Activated T-cell treated with anti-CD3 and anti-CD28 coated beads, Interleukin-2, amount 50 U/mL, for 48 hours (primary cell): ENCODE data around the gene COMMD8.

Experiments used
- DNase-seq, 2 experiments: peaks; one replicate each; pipeline ENCODE4 v3.0.0-alpha.2; 2020

COMMD8 gene

DNA sequence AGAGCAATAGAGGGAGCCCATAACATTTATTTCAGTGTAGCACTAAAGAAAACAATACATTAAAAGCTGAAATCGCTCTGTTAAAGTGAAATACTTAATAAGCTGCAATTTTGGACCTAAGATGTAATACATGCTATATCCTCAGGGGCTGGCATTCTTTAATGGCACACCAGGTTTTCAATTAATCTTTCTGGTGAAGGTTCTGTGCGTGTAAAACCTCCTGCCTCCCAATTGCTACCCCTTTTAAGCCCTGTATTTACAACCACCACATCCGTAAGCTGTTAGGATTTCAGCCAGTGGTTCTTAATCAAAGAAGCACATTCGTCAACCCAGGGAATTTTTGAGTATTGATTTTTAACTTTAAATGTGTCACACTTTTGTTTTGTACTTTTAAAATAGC lies 7.6 kb upstream of the COMMD8 start:
- no peak for DNase-seq

DNA sequence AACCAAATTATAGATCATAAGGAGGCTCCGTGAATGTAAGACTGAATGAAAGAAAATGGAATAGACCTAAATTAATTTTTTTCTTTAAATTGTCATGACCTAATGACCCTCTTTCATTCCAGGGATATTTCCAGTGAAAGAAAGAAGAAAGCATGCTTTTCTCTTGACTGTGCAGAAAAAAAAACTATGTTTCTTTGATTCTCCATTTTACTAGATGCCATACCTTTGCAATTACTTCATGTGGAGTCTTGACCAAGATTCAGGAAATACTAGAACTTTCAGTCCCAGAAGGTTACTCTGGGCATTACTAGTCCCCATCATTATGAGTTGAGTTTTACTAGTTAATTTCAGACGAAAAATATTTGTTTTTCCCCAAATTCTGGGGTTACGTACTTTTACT lies 6.4 kb upstream of the COMMD8 start:
- no peak for DNase-seq

DNA sequence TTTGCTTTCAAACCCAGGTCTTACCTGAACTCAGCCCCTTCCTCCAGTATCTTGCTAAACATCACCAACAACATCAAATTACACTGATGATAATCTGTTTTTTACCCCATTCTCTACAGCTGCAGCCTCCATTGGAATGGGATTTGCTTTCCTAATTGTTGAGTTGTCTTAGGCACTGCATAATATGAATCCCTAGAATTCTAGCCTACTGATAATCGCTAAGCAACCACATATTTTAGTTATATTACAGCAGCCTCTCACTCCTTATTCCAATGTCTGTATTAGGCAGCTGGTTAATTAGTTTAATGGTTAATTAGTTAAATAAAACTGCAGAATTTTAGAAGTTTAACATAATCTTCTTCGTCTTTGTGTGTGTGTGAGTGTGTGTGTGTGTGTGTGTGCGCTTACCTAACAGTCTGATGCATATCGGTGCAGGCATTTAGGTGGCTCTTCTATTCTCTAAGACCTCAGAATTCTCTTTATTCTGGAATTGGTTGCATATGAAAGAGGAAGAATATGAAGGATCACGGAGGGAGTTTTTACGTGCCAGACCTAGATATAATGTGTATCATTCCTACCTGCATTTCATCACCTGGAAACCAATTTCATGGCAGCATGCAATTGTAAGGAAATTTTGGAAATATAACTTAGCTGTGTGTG lies 5.3 kb upstream of the COMMD8 start:
- DNase-seq = no peak

DNA sequence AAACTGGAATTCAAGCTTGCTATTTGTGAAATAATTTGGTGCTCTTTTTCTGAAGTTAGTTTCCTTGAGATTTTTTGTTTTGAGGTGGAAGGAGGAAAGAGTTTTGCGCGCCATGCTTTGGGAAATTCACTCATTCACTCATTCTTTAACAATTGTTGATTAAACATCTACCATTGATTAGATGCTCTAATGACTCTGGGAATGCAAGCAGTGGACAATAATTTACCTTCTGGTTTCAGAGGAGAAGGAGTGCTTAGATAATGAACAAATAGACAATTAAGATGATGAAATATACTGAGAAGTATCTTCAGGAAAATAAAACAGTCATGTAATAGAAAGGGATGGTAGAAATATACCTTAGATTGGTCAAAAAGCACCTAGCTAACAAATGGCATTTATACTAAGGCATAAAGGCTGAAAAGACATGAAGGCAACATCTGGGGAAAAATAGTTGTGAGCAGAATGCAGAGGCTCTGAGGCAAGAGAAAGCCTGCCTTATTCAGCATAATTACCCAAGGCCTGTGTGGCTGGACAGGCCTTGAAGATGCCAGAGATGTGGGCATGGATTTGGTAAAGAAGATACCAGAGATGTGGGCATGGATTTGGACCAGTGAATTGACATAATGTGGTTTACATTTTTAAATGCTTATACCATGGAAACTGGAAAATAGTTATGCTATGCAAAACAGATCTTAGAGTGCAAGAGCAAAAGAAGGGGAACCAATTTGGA lies 2.7 kb upstream of the COMMD8 start:
- no peak for DNase-seq

DNA sequence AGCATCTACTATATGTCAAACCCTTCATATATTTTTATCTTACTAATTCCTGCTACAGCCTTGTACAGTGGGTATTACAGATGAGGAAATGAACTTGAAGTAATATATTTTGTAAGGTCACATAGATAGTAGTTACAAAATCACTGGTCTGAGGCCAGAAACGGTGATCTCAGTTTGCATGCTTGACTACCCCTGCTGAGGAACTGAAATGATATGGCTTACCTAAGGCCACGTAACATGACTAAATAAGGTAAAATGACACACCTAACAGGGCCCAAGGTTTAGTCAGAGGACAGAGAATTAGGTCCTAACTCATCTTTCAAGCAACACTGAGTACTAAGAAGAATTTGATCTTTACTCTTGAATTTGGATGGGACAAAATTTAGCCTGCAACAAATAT lies 1.5 kb upstream of the COMMD8 start:
- no peak for DNase-seq

DNA sequence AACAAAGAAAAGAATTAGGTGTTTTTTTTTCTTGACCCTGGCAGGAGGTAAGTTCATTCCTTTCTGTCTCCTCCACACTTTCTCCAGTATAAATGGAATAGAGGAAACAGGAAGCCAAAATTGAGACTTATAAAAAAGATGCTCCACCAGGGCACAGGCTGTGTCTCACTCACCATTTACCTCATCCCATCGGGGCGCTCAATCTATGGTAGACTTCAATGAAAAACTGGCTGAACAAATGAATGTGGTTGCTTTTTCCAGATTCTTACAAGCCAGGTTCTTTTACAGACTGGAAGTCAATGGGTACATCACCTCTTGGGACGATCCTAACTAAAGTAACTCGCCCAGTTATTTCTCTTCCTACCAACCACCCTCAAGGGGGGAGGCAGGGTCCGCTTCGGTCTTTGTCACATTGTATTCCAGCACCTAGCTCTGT lies 685 bp downstream of the COMMD8 start:
- no peak for DNase-seq

DNA sequence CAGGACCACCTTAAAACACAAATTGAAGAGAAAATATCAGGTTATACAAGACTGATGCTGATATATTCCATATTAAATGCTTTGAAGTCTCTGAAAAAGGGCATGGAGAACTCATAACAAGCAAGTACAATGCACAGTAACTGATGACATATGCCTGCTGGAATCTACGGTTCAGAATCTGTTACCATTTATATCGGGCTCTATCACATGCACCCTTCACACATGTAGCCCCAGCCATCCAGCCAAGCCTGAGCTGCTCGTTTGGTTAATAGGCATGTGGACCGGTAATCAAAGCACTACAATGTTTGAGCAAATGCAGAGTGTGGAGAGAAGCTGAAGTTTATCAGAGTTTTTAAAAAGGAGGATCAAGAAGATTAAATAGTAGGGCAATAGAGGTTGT lies 11.8 kb downstream of the COMMD8 start:
- DNase-seq = no peak

DNA sequence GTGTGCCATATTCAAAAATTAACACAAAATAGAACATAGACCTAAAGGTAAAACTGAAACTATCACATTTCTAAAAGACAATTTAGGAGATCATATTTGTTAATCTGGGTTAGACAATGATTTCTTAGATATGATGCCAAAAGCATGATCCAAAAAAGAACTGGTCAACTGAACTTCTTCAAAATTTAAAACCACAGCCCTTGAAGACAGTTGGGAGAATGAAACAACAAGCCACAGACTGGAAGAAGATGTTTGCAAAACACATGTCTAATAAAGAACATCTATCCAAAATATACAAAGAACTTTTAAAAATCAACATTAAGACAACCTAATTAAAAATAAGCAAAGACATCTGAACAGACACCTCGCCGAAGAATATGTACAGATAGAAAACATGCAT lies 19.5 kb downstream of the COMMD8 start:
- DNase-seq = no peak

DNA sequence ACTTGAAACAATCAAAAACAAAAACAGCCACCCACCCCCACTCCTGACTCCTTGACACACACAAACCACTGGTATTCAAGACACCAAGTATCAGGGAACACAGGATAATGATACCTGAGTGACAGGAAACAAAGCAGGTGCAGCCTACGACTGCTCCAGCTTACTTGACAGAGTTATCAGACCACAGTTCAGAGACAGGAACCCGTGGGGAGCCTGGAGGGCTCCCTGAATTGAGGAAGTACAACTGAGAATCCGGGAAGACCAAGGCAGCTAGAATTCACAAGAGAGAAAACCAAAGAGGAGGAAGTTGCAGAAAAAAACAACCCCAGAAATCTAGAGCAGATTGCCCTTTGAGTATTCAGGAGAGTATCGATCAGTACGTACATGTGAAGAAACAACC lies 20.5 kb downstream of the COMMD8 start:
- DNase-seq = no peak

DNA sequence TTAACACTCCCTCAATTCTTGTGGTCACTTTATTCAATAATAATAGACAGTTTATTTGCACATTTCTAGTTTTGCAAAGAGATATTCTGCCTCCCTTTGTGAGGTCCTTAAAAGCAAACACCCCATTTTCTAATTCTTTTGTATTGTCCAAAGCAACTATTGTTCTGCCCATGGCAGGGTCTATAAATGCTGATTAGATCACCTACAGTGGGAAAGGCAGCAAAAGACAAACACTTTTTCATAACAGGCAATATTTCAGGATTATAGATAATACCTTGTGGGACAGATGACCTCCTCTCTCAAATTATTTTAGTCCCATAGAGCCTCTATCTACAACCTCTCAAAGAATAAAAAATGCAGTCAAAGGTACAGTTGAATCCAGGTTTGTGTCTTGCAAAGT lies 28.6 kb downstream of the COMMD8 start:
- DNase-seq = no peak

DNA sequence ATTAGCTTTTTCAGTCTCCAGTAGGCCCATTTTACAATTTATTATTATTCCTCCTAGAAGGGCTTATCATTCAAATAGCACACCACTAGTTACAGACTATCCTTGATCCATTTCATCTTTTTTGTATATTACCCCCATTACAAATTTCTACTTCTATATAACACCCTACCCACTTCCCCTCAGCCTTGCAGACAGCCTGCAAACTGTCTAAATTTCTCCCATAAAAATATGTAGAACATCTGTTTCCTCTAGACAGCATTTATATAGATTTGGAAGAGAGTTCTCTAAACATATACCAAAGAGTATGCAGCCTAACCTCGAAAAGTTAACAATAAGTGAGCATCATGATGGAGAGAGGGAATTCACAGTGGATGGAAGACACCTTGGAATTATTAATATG lies 30.8 kb downstream of the COMMD8 start:
- DNase-seq = no peak

DNA sequence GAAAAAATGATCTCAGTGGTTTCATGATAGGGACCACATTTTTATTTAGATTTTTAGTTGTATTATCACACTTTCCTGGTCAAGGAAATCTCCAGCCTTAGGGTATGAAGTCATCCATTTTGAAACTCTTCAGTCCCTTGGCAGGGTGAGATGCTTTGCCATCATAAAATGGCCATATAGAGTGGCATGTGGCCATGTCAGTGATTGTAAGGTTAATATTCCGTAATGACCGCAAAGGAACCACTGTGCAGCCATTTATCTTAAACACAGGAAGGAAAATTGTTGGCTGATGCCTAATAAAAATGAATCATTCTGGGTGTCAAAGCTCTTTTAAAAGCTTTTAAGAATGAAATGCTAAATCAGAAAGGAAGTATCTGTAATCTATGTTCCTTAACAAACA lies 35.6 kb downstream of the COMMD8 start:
- no peak for DNase-seq

DNA sequence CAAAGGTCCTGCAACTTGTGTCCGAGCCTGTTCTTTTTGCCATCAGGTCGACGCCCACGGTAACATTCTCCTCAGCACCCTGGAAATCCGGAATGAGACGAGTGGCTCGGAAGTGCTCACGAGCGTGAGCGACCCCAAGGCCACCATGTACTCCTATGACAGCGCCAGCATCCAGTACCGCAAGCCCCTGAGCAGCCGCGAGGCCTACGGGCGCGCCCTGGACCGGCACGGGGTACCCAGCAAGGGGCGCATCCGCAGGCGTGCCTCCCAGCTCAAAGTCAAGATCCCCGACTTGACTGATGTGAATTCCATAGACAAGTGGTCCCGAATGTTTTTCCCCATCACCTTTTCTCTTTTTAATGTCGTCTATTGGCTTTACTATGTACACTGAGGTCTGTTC lies 37.9 kb downstream of the COMMD8 start:
- DNase-seq = no peak

DNA sequence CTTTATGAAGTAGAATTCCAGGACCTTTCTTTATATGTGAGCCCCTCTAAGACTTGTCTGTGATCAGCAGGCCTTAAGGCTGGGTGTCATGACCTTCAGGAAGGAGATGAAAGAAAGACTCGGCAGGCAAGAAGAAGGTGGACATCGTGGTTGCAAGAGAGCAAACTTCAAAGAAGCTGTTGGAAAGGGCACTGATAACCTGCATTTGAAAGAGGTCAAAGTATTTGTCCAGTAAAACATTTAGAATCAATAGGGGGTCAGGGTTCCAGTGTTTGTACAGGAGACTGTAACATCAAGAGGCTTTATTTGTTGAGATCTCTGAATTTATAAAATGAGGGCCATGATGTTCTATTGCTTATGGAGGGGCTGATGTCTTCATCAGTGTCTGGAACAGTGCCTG lies 44.2 kb downstream of the COMMD8 start:
- no peak for DNase-seq

DNA sequence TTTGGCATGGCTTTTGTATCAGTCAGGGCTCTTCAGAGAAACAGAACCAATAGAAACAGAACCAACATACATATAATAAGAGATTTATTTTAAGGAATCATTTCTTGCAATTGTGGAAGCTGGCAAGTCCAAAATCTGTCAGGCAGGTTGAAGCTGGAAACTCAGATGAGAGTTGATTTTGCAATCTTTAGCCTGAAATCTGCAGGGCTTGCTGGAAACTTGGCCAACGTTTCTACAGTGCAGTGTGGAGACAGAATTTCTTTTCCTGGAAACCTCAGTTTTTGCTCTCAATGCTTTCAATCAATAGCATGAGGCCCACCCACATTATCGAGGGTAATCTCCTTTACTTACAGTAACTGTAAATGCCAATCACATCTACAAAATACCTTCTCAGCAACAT lies 45.4 kb downstream of the COMMD8 start:
- no peak for DNase-seq

DNA sequence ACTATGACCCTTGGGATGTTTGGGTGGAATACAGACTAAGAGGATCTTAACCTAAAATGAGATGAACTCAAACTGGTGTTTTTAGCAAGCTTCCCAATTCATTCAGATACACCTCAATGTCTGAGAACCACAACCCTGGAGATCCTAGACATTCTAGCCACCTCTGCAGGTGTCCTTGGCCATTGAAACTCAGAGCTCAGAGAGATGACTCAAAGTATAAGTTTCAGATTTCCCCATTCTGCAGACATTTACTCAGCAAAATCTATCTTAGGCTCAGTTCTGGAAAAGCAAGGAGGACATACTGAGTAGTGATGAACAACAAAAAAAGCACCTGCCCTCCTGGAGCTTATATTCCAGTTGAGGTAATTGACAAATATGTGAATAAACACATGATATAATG lies 47.8 kb downstream of the COMMD8 start:
- no peak for DNase-seq

DNA sequence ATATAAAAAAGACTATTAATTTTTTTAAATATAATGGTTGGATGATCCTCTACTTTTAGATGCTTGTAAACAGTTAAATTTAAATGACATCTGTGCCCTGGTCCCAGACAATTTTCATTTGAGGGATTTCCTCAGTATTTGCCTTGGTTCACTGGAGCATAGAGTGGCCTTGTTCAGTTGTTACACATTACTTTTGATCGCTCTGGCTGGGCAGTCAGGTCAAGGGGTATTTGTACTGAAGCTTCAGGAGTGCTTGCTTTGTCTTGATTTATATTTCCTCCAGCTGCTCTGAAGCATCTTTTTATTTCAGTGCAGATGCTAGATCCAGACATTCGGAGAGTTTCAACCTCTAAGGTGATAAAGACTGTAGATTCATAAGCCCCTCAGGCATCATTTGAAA lies 50.0 kb downstream of the COMMD8 start:
- DNase-seq = no peak

DNA sequence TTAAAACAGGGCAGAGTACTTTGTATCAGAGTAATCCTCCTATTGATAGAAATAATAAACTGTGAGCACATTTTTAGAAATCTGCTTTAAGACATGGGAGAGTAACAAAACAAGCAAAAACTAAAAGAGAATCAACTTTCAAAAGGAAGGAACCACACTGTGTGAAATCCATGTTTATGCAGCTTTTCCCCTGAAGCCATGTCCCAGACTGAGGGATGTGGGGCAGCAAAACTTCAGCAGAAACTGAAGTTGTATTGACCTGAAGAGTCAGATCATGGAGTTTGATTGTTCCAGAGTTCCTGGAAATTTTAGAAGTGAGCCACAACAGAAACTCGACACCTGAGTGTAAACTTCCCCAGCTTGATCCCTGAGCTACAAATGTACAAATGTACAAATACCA lies 53.2 kb downstream of the COMMD8 start:
- DNase-seq = no peak

DNA sequence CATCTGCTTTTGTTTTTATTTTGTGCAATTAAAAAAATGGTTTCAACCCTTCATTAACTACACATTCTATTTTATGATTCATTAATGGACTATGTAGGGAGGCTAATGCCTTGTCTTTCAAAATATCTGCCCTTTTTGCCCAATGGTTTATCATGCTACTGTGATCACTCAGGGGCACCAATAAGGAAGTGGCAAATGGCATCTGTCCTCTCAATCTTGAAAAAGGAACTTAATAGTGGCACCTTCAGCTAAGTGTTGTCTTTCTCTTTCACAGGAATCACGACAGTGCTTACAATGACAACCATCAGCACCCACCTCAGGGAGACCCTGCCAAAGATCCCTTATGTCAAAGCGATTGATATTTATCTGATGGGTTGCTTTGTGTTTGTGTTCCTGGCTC lies 57.1 kb downstream of the COMMD8 start:
- DNase-seq = no peak
